Measurements from ENCODE around the gene ADCY3.

GRCh38 chr2:24844023-24844685 lies 75.9 kb downstream of the ADCY3 start:
- TF ChIP-seq, protein P1, sequence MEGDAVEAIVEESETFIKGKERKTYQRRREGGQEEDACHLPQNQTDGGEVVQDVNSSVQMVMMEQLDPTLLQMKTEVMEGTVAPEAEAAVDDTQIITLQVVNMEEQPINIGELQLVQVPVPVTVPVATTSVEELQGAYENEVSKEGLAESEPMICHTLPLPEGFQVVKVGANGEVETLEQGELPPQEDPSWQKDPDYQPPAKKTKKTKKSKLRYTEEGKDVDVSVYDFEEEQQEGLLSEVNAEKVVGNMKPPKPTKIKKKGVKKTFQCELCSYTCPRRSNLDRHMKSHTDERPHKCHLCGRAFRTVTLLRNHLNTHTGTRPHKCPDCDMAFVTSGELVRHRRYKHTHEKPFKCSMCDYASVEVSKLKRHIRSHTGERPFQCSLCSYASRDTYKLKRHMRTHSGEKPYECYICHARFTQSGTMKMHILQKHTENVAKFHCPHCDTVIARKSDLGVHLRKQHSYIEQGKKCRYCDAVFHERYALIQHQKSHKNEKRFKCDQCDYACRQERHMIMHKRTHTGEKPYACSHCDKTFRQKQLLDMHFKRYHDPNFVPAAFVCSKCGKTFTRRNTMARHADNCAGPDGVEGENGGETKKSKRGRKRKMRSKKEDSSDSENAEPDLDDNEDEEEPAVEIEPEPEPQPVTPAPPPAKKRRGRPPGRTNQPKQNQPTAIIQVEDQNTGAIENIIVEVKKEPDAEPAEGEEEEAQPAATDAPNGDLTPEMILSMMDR (conservative IDR thresholded peaks at IDR 0.05) = no peak
- TF ChIP-seq ZFX (IDR thresholded peaks at IDR 0.05) = no peak

All from C4-2B (cell line).